Measurements from ENCODE around the gene CHMP4A.

CHMP4A gene, protein sequence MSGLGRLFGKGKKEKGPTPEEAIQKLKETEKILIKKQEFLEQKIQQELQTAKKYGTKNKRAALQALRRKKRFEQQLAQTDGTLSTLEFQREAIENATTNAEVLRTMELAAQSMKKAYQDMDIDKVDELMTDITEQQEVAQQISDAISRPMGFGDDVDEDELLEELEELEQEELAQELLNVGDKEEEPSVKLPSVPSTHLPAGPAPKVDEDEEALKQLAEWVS

DNA sequence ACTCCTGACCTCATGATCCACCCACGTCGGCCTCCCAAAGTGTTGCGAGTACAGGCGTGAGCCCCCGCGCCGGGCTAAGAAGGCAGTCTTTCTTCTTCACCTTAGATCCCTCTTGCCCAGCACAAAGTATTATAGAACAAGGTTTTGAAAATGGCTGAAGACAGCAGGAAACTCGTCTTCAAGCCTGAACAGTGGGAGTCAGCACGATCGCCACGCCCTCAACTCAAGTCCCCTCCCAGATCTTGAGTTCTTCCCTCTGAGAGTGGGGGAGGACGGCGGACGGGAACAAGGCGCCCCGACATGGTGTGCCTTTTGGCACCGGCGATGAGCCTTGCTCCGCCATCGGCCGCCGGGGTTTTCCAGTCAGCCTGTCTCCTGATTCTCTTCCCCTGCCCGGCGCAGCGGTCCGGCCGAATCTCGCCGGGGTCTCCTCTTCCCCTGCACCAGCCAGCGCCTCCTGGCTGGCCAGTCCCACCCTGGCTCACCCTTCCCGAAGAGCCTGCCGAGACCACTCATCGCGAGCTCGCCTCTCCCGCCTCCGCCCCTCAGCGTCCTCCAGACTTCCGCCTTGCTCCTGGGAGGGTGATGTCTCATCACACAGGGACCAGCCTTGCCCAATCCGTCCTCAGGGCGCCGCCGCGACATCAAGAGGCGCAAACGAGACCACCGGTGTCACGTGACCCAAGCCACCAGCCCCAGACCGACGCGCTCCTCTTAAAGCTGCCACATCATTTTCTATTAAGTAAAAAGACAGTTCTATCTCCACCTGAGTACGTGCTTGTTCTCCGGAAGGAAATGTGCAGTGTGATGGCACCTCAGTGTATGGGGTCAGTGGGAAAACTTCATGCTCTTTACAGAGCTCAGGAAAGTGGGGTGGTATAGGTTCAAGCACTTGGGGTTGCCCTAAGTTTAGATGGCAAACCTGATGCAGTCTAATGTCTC, at the start of gene CHMP4A:
CHMP4A (minus strand) TSS at position 565 of the 942 bp plus-strand sequence; CDS start at position 516, 49 bp downstream.
- peak; percentile 83 for DNase-seq

DNA sequence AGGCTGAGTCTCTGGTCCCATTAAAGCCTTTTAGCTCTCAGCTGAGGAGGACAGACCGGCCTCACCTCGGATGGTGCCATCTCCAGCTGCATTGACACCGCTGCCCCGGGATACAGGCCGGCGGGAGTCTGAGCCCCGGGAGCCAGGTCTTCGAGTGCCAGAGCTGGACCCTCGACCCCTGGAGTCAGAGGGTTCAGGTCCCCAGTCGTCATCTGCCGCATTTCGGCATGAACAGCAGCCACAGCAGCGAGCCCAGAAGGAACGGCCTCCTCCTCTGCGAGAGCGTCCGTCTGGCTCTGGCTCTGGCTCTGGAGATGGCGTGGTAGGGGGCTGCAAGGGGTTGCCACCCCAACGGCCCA, 48.7 kb upstream of the CHMP4A start:
- DNase-seq = no peak

DNA sequence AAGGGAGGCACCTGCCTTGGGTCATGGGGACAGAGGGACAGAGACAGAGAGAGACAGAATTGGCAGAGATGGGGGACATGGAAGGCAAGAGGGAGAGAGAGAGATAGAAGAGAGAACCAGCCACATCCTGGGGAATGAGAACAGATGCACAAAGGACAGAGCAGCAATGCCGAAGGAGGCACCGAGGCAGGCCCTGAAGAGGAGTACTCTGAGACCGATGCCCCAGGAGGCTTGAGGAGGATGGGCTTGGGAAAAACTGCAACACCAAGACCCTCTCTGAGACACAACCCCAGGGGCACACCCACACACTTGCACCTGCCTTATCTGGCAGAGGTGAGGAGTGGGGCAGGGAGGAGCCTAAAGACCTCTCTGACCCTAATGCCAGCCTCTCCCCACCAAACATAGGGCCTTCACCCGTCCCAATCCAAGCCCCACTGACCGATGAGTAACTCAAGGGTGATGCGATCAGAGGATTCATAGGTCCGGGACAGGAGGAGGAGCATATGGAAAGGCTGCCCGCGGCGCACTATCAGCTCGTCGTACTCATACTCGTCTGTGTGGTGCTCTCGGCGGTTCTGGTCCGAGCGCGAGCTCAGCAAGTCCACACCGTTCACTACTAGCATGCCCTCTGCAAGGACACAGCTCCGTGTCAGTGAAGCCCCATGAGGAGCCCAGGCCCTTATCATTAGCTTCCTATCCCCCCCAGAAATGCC, 48.1 kb upstream of the CHMP4A start:
- no peak for DNase-seq

DNA sequence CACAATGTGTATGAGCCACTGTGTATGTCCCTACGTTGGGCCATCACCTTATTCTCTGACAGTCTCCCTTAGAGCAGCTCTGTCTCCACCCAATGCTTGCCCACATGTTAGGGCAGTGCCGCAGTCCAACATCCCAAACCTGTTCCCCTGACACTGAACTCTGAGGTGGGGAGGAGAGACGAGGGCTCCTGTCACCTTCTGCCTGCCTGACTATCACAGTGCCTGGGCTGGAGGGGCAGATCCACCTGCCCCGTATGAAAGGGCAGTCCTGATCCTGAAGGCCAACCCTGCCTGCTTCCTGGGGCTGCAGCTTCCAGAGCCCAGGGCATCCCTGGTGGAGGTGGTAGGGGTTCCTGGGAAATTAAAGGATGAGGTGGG, 47.5 kb upstream of the CHMP4A start:
- DNase-seq = no peak

DNA sequence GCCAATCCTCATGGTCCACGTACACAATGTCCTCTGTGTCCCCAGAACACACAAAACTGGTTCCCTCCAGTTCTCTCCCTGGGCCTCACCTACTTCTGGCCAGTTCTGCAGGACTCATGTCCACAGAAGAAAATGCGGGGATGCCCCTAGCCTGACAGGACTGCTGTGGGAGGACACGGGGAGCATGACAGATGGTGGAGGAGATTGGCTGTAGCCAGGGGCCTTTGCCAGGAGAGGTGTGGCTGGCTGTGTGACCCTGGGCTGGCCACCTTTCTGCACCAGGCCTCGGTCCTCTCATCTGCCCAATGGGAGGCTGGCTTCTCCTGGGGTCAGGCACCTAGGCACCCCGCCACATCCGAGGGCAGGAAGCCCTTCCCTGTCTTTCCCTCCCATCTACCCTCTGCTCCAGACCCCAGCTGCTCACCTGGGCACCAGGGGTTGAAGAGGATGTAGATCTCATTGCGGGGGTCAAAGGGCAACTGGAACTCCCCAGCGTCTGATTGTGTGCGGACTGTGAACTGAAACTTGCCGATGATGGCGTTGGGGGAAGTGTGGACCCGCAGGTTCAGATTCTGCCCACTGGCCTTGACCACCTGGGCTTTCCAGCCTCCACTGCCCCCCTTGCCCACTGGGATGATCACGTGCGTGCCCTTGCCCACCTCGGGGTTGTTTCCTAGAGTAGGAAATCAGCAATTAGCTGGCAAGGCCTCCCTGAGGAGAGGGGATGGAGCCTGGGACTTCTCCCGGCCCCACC, 46.9 kb upstream of the CHMP4A start:
- no peak for DNase-seq

DNA sequence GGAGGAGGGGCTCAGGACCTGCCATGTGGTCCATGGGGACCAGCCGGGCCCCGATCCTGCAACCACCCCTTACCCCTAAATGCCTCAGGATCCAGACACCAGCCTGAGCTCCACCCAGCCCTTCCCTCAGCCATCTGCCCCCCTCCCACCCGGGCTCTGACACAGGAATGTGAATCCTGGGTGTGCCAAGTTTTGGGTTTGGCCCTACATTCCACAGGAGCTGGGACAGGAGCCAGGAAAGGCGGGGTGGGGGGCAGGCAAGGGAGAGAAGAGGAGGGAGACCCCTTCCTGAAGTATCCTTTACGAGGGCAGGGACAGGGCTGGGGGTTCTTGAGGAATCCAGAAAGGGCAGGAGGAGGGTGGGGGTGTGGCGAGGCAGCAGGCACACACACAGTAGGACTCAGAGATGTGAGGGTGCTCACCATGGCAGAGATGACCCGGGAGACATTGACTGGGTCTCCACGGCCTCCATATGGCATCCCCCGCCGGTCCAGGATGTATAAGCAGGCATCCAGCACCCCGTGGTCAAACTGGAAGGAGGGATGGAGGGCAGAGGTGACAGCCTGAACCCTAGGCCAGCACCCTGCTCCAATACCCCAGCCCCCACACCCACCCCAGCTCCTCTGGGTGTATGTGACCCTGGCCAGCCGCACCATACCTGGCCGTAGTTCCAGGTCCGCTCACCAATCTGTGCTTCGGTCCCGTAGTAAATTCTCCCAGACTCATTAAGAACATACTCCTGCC, 46.2 kb upstream of the CHMP4A start:
- DNase-seq = no peak

DNA sequence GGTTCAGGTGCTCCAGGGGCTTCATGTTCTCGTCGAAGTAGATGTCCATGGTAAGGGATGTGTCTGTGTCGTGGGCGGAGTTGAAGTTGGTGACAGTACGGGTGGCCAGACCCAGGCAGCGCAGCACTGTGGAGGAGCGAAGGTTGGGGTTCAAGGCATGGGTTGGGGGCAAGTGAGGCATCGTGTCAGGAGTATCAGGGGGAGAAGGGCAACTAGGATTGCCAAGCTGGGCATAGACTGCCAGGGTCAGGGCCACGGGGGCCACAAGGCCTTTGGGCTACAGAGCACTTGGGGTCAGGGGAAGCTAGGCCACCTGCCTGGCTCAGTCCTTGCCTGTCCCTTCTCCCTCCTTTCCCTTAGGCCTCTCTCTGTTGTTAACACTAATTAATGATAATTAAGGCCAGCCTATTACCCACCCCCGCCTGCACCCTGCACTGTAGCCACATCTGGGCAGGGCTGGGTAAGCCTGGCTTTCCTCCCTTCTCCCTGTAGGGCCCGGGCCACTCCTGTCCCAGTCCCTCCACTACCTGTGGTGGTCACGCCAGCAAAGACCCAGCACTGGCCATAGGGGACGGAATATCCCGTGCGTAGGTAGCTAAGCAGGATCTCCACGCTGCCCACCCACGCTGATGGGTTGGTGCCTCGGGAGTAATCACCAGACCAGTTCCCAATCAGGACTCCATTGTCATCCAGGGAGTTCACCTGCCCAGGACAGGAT, 45.4 kb upstream of the CHMP4A start:
- DNase-seq = no peak

DNA sequence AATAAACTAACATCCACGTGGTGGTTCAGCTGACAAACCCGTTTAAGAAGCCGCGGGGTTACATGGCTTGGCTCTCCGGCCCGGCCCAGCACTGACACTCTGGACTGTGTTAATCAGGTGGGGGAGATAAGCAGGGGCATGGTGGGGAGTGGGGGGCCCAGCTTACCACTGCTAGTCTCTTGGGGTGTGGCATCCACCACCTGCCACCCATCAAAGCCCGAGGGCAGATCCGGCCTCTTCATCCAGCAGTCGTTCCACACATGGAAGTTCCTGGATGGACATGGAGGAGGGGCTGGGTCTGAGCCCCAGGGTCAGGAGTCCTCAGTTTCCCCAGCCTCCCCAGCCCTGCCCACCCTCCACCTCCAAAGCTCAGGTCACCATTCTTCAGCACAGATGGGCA, 44.8 kb upstream of the CHMP4A start:
- no peak for DNase-seq

DNA sequence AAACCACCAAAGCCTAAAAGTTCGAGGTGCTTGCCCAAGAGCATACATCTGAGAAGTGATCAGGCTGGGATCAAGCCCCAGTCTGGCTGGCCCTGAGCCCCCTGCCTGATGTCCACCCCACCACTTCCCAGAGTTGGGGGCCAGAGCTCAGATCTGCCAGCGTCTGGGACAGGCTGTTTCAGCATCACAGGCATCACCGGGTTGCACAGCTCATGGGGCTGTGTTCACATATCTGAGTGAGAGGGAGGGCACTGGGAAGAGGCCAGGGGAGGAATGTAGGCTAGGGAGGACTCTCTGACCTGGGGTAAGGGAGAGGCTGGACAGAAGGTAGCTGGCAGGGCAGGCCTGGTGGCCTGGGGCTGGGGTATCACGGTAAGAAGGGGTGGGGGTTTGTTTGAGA, 43.7 kb upstream of the CHMP4A start:
- DNase-seq = no peak

DNA sequence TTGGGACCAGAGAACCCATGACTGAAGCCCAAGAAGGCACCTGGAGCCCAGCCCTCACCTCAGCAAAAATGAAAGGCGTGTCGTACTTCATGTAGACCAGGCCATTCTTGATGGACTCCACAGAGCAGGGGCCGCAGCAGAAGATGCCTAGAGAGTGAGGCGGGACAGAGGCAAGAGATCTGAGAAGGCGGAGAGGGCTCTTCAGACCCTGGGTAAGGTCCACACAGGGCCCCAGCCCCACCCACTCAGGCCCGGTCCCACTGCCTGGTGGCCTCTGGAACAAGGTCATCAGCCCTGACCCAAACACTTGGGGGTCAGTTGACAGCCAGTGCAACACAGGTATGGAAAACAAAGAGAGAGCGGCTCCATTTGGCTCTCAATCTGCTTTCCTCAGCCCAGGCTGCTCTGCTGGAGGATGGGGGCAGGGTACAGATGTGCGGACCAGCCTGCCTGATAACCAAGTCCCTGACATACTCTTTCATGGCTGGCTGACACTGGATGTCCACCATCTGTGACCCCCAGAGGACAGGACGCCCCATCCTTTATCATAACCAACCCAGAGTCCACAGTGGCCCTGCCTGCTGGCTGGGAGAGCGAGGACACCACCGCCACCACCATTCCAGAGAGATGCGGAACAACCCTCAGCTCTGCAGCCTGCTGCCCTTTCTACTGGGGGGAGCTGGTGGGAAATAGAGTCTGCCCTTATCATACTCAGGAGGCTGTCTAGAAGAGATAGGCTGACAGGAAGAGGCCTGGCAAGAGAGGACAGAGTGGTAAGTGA, 42.8 kb upstream of the CHMP4A start:
- no peak for DNase-seq

DNA sequence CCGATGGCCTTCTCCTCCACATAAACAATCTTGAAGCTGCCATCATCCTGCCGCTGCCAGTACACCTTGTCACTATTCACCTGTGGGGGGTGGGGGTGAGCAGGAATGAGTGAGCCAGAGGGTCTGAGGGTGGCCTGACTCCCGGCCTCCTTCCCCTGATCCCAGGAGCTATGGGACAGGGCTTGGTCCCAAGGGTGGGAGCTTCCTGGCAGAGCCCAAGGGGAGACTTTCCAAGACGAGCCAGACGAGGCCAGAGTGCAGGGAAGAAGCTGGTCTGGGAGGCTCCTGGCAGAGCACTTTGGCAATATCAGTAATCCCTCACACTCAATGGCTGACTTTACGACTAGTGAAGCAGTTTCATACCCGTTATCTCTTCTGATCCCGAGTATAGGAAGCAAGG, 42.1 kb upstream of the CHMP4A start:
- DNase-seq = no peak

DNA sequence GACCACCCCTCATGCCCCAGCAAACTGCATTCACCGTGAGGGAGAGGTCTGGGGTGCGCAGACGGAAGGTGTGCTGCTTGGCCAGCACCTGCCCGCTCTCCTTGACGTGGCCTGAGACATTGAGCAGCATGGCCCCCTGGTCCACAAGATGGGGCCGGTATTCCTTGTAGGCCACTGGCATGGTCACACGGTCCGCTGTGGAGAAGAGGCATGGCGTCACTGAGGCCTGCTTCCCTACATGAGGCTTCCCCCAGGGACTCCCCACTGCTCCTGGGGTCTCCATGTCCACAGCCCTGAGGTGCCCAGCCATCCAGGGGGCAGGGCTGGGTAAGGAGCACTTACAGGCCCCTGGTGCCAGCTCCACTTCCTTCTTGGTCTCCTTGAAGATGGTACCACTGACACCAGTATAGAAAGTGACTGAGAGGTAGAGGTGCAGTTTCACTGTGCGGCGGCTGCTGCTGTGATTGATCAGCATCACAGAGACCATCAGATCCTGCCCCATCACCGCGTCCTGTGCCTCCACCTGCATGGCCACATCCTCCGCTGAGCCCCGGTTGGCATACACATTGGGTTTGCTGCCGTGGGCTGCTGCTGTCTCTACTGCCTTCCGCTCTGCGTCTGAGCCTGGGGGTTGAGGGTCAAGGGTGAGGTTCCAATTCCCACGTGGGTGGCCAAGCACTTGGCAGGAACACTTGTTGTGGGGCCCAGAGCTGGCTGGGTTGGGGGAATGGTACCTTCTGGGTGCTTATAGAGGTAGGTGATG, 41.5 kb upstream of the CHMP4A start:
- no peak for DNase-seq

DNA sequence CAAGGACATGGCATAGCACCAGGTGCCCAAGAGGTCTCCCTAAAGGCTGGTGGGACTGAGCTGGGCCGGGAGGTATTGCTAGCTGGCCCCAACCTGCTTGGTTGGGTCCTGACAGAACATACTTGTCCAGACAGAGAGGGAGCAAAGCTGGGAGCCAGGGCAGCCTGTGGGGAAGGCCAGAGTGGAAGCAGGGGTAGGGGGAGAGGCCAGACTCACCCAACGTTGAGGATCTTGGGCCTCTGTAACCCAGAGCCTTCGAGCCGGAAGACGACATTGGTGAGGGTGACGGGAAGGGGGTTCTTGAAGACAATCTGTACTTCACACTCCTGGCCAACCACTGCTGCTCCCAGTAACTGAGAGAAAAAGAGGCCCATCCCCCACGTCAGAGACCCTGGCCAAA, 40.6 kb upstream of the CHMP4A start:
- DNase-seq = no peak

DNA sequence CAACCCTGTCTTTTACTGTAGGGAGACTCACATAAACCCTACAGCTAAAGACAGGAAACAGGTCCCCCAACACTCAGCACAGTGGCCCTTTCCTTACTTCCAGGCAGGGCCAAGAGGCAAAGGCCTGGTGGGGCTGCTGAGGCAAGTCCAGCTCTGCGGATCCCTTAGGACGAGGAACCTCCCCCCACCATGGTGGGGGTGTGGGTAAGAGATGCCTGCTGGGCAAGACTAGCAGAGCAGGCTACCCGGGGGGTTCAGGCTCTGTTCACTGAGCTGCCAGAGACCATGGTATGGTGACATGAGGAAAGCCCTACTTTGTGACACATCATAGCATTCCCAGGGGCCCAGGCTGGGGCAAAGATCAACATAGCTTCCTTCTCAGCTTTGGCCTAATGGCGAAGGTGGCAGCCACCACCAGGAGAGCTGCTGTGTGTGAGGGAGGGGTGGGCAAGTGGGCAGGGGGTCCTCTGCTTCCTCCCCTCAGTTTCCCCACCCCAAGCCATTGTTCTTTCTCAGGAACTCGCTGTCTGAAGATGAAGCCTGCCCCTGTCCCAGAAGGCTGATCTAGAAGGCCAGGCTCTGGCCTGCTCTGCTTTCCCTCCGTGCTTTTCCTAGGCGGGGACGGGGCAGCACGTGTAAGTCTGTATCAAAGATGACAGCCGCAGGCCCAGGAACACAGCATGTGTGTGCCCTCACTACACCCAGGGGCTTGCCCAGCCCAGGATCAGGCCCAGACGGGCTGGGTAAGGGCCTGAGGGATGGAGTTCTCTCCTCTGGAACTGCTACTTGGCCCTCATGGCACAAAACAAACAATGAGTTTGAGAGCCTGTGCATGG, 39.2 kb upstream of the CHMP4A start:
- no peak for DNase-seq

DNA sequence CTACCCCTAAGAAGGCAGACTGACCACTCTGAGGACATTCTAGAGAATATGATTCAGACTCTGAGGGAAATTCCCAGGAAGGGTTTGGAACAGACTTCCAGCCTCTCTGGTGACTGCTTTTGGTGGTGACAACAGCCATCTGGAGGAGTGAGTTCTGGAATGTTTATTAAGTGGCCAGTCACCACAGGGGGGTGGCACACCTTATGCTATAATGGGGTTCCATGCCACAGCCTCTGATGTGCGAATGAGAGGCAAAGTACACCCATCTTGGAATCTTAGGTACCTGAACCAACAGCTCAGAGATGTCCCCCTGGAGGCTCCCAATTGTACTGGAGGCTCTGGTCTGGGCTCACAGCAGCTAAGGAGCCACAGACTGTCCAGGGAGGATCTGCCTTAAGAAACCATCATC, 38.6 kb upstream of the CHMP4A start:
- DNase-seq = no peak

DNA sequence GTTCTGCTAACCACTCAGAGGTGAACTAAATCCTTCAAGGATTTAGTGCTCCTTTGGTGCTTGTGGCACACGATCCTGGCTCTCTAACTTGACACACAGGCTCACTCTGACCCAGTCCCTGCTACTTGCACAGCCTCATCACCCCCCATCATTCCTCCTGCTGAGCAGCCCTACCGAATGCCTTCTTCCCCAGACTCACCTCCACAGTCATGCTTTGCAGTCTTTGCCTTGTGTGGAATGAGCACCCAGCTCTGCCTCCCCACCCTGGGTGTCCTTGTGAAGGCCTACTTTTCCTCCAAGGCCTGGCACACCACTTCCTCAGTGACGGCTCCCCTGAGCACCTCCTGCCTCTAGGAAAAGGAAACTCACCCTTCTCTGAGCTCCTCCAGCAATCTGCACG, 37.1 kb upstream of the CHMP4A start:
- no peak for DNase-seq

DNA sequence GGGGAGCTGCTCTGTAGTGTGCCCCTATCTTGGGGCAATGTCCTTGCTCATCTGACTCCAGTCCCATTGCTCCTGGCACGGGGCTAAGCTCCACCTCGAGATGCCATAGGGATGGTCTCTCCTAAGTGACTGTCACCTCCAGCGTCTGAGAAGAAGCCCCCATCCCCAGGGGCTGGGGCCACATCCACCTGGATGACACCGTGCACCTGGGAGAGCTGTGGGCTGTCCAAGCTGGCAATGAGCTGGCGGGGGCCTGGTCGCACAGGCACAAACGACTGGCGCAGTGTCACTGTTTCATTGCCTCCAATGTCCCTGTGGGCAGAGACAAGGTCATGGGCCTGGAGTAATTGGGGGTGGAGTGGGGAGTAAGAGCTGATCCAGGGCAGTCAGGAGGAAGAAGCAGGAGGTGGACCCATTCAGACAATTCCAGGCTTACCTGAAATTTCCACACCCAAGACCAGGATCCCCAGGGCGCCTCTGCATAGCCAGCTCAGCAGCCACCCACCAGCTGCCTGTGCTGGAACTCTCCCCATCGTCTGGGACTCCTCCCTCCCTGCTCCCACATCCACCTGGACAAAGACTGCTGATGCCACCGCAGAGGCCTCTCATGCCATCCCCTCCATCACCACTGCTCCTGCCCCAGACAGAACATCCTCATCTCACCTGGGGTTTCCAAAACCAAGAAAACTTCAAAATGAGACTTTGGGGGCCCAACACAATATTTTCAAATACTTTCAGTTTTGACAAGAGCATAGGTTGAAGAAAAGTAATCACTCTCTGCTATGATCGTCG, 36.1 kb upstream of the CHMP4A start:
- DNase-seq = no peak

DNA sequence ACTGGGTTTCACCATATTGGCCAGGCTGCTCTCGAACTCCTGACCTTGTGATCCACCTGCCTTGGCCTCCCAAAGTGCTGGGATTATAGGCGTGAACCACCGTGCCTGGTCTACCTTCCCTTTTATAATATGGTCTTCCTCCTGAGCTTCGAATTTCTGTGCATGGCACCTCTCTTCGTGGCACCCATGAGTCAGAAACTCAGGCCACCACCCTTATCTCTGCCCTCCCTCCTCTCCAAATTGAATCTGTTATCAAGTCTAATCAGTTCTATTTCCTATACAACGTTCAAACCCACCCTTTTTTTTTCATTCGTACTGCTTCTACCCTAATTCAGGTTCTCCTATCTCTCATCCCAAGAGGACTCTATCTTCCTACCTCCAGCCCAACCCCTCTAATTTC, 34.1 kb upstream of the CHMP4A start:
- DNase-seq = no peak
